NCI-H1092 treated with DMSO at 0.1 percent for 48 hours (cell line): ENCODE measurements around the gene KIF1A.
"Not testable (repeated sequence)": the region's sequence is repeated elsewhere in the genome, so short reads cannot be mapped to it uniquely, and the experiment has no call there.

Experiments
- DNase-seq: peaks from one replicate; lab custom pipeline; 2025; lab: John Stamatoyannopoulos, UW

KIF1A gene

DNA sequence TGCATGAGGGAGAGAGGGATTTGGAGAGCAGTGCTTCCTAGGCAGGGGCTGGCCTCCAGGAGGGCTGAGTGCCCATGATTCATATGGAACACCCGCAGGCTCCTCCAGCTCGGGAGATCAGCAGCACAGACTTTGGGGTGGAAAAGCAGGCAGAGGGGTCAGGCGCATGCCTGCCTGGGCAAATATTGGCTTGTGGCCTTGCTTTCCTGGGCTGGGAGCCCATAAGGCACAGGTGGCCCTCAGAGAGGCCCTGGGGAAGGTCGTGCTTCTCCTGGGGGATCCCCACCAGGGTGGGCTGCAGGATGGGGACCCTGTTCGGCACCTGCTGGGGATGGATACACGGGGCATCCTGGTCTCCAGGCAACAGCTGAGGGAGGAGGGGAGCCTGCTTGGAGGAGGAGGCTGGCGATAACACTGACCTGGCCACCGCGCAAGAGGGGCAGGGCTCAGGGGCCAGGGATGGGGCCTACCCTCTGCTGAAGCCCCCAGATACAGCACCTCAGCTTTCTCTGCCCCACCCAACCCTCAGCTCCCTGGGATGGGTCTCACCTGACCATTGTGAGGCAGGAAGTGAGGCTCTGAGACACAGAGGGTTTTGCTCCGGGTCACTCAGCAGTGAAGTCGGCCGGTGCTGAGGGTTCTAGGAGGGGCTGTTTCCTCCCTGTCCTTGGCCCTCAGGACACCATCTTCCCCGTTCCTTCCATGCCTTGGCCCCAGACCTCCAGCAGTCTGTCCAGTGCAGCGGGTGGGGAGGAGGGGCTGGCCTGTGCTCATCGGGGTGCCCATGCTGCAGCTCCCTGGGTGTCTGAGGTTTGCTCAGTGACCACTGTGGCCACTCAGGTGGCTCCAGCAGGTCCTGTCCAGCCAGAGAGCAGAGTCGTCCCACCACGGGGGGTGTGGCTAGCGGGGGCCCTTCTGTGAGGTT is 116.3 kb downstream of the KIF1A start:
- no peak for DNase-seq

DNA sequence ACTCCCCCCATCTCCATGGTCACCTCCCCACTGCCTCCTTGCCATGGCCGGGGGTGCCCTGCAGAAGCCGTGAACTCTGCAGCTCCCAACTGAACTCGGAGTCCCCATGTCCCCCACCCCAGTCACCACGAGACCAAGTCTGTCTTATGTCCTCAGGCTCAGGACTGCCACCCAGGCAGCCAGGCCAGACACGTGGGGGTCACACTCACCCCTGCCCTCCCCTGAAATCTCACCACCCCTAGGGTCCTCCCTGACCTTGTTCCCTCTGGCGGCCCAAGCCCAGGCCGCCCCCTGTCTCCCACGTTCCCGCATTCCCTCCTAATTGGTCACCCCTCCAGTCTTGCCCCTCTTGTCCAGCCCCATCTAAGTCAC is 117.4 kb downstream of the KIF1A start:
- DNase-seq, result no peak

DNA sequence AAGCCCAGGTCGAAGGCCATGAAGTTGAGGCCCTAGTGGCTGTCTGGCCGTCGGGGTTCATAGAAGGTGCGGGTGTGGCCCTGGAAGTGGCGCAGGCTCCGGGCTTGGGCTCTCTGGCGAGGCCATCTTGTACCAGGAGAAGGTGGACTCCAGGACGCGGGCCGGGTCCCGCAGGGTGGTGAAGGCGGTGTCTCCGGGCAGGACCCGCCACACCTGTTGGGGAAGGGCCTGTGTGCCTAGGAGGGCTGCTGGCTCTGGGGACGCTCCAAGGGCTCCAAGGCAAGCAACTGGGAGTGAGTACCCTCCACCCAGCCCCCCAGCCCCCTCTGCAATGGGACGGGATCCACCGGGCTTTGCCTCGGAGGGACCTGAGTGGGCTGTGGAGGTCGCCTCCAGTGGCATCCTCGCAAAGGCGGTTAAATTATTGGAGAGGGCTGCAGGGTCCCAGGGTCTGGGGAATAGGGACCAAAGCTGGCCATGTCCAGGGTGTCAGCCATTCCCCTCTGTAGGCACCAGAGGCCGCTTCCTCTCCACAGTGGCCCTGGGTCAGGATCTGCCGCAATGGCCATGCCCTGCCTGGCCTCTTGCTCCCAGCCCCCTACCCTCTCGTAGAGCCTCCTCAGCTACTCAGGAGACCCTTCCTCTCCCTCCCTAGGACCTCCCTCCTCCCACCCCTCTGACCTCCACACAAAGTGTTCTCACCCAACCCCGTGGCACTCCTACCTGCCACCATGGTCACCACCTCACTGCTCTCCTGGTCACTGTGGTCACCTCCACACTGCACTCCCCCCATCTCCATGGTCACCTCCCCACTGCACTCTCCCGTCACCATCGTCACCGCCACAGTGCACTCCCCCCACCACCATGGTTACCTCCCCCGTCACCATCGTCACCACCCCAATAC is 118.0 kb downstream of the KIF1A start:
- DNase-seq, result no peak

DNA sequence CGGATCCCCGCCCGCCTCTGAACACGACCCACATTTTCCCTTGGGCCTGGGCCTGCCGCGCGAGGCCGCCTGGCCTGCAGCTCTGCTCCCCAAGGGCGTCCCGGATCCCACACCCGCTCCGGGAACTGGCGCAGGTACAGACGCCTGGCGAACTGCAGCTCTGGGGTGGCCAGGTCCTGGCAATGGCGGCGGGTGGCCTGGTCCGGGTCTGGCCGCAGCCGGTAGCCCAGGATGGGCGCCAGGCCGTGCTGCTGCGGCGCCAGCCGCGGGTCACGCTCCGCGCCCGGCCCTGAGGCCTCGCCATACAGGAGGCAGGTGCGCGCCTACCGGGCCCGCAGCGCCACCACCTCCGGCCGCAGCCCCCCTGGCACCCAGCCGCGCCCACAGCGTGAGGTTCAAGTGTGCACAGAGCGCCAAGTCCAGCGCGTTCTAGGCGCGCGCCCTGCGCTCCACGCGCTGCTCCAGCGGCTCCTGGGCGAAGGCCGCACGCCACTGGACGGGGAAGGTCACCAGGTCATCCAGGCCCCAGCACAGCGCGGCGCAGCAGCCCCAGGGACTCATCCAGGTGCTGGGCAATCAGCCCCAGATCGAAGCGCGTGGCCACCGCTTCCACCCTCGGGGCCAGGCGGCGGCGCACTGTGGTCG is 118.8 kb downstream of the KIF1A start:
- DNase-seq, result no peak

DNA sequence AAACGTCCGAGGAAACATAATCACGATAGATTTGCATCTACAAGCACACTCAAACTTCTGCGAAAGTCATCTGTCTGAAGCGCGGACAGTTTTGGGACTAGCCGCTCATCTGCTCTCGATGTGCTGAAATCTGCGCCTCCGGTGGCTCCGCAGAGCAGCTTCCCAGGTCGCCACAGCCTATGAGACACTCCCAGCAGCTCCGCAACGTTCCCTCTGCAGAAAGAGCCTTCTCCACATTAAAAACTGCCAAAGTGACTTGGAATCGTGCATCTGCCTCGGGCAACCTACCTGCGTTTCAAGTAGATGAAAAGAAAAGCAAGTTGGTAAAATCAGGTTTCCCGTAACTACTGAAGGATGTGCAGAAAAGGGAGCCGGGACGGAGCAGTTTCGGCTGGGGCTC is 119.4 kb downstream of the KIF1A start:
- not testable (repeated sequence) for DNase-seq

DNA sequence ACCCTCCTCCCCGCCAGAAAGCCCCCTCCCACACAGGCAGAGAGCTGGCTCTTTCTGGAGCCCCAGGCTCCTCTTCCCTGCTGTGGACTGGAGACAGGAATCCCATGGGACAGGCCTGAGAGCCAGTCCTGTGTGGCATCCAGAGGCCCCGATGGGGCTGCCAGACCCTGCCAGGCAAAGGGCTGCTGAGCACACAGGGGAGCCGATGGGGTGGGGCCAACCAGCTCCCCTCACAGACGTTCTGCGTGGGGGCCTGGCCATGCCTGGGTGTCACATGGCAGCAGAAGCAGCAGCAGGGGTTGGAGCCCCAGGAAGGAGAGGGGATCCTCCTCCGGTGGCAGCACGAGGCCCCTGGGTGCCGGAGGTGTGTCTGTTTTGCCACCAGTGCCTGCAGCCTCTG is 120.2 kb downstream of the KIF1A start:
- not testable (repeated sequence) for DNase-seq

DNA sequence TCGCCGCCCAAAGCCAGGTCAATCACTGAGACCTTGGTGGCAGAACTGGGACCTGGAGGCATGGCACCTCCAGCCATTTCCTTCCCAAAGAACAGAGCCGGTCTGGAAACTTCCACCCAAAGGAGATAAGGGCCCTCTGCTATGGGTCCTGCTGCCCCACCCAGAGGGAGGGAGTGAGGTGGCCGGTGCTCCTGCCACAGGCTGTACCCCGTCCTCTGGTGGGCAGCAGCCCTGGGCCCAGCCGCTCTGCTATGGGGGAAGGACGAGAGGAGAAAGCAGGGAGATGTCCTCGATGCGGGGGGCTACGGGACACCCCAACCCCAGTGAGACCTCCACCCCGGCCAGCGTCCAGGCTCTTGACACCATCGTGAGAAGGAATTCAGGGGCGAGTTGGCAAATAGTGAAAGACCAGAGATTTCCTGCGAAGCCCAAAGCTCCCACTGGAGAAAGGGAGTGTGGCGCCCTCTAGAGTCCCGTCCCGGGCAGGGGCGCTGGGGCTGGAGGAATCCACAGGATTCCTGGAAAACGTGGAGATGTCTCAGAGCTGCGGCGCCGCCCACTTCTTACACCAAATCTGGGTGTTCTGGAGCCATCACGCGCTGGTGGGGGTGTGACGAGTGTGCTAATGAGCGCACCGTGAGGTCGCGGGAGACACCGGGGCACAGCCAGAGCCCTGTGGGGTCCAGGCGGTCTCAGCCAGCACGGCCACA is 121.0 kb downstream of the KIF1A start:
- not testable (repeated sequence) for DNase-seq

DNA sequence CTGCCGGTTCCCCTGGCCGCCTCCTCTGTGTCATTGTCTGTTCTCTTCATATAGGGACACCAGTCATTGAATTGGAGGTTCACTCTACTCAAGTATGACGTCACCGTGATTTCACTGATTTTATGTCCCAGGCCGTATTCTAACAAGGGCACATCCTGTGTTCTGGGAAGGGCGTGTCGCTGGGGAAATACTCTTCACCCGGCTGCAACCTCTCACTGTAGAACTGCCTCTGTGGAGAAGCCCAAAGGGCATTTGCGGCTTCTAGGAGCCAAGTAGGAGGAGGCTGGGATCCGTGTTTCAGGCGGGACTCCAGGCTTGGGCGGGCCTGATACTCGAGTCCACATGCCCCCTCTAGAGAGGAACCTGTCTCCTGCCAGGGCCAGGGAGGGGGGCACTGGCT is 123.5 kb downstream of the KIF1A start:
- not testable (repeated sequence) for DNase-seq

DNA sequence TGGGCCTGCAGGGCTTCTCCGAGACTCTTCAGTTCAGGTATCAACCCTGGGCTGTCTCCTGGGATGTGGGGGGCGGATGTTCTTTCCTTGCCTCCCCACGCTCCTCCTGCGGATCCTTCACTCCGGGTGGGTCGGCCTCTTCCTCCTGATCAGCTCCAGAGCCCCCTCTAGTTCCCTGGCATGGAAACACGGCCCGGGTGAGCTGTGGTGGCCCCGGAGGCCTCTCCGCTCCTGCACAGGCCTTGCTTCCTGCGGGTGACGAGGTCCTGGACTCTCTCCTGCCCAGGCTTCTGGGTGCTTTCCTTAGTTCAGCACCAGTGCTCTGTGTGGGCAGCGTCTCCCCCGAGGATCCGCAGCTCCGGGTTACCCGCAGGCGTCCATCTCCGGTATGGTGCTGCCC is 124.4 kb downstream of the KIF1A start:
- not testable (repeated sequence) for DNase-seq

DNA sequence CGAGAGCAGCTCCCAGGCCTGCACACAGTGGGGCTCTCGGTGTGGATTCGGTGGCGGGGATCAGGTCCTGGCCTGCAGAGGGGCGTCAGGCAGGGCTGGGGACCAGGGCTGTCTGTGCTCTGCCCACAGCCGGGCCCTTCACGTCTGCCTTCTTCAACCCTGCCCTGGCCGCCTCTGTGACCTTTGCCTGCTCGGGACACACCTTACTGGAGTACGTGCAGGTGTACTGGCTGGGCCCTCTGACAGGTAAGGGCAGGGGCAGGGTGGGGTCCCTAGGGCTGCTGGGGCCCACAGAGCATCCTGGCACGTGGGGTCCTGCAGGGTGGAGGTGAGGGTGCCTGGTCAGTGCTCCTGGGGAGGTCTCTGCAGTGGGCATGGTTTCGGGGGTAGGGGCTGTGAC is 125.7 kb downstream of the KIF1A start:
- not testable (repeated sequence) for DNase-seq

DNA sequence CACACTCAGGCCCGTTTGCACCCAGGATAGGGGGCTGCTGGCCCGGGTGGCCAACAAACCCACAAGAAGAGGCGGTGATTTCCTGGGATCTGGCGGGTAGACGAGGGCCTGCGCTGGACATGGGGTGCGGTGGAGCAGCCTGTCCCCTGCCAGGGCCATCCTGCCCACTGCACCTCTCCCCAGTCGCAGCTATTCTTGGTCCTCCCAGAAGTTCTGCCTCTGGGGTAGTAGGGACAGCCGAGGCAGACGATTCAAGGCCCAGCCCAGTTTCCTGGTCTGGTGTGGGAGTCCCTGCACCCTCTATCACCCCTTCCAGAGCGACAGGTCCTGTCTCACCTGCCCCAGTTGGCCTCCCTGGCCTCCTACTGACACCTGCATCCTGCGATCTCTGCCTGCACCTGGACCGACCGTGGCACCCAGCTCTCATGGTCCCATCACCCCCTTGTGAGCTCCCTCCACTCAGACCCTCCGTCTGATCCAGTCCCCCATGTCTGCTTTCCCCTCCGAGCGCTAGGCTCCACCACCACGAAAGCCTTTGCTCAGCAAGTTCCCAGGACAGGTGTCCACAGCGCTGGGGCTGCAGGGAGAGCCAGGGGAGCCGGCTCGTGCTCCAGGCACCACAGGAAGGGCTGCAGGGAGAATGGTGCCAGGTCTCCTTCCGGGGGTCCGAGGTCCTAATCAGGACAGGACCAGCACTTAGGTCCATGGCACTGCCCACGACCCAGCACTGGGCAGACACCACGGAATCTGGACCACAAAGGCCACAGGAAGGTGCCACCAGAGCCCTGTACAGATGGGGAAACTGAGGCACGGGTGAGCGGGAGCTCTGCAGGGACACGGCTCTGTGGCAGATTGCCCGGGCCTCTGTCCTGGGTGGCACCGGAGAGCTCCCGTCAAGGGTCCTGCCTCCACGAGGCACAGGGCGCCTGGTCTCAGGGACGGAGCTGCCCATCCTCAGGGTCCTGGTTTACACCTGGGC is 127.1 kb downstream of the KIF1A start:
- not testable (repeated sequence) for DNase-seq

DNA sequence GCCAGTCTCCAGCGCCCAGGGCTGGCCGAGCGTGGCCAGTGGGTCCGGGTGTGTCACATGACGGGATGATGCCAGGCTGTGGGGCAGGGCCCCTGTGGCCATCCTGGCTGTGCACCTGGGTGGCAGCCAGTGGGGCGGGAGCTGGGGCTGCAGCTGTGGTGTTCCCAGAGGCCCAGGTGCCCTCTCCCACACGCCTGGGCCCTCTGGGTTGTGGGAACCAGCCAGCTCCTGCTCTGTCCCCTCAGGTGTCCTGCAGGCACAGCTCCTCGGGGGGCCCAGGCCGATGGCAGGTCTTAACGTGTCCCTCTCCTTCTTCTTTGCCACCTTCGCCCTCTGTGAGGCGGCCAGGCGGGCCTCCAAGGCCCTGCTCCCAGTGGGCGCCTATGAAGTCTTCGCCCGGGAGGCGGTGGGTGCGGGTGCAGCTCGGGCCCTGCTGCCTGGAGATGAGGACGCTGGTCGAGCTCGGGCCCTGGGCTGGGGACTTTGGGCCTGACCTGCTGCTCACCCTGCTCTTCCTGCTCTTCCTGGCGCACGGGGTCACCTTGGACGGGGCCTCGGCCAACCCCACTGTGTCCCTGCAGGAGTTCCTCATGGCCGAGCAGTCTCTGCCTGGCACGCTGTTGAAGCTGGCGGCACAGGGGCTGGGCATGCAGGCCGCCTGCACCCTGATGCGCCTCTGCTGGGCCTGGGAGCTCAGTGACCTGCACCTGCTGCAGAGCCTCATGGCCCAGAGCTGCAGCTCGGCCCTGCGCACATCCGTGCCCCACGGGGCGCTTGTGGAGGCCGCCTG is 128.2 kb downstream of the KIF1A start, which contains the start of gene AQP12A:
Gene AQP12A, plus strand, starts transcription at position 236 of the 790 bp plus-strand sequence. Its CDS starts 48 bp downstream, at position 284.
- not testable (repeated sequence) for DNase-seq

DNA sequence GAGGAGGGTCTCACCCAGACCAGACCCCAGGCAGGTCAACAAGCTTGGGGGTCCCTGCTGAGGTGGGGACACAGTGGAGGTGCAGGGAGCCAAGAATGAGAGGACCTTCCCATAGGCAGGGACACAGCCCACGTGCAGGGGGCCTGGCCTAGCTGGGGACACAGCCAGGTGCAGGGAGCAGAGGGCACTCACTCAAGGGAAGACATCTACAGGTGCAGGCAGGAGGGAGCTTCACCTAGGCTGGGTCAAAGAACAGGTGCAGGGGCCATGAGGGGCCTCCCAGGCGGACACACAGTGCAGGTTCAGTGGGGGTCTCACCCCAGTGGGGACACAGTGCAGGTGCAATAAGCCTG is 129.0 kb downstream of the KIF1A start:
- DNase-seq, result not testable (repeated sequence)

DNA sequence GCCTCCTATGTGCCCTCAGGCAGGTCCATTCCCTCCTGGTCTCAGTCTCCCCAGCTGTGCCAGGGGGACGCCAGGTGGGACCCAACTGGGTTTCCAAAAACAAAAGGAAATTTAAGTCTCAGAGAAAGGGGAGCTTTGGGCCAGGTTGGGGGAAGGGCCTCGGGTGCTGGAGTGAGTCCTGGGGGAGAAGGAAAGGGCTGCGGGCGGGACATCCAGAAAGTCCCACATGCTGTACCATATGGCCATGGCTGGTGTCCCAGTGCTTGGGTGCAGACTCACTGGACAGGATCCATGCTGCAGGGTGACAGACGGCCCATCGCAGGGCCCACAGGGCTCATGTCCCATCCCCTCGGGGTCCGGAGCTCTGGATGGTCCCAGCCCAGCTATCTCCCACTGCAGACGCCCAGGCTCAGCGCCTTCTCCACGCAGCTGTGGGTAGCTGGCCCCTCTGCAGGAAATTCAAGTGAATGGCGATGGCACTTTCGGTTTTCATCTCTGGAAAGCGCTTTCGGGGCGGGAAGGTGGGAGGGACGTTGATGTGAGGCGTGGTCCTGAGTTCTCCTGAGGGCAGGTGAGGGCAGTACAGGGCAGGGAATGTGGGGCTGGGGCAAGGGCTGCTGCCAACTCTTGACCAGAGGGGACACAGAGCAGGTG is 129.5 kb downstream of the KIF1A start:
- DNase-seq, result not testable (repeated sequence)

DNA sequence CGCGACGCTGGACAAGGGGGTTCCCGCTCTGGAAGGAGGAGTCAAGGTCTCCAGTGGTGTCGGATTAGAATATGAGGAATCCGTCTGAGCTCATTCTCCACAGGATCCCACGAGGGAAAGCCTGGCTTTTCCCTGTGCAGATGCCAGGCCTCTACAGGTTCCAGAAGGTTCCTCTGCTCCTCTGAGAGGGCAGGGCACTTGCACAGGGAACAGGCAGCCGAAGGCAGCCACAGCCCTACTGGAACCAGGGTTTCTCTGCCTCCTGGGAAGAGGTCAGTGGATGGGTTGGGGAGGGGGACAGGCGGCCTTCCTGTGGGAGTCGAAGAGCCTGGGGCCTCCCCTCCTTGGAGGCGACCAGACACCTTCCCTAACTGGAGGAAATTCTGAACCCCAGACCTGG is 130.0 kb downstream of the KIF1A start:
- no peak for DNase-seq

DNA sequence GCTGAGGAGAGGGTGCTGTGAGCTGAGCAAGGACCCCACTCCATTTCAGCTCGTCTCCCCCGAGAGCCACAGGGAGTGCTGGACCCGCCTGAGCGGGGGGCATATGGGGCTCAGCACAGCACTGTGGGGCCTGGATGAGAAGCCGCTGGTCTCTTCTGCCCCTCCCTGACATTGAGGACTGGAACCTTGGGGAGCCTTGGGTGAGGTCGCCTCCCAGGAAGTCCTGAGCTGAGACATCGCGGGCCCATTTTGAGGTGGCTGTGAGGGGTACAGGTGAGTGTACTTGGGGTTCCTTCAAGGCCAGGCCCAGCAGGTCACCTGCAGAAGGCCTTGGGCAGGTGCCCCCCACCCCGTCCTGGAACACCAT is 131.5 kb downstream of the KIF1A start:
- no peak for DNase-seq

DNA sequence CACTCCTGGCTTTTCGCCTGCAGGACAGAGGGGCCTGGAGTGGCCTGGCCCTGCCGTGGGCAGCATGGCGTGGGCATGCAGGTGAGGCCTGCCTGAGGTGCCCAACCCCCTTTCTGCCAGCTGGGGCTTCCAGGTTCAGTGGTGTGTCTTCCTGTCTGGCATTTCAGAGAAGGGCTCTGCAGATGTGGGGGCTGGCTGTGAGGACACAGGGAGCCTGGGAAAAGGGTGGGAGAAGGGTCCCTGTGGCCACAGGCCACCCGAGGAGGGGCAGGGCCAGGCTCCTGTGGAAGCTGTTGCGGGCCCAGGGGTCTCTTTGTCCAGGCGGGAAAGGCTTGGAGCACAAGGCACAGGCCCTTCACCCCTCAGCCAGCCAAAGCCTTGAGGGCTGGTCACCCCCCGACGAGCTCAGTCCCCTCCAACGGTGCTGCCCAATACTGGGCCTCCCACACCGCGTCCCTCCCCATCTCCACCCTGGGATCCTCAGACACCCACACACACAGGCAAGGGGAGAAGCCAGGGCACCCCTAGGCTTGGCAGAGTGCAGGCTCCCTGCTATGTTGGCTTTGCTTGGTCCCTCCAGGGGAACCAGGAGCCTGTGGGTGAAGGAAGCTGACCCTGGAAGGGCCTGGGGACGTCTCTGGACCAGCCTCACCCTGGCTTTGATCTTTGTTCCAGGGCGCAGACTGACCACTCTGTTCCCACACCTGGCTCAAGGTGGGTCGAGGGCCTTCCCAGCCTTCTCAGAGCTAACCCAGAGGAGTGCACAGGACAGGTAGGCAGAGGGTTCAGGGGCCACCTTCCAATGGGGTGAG is 132.1 kb downstream of the KIF1A start:
- no peak for DNase-seq

DNA sequence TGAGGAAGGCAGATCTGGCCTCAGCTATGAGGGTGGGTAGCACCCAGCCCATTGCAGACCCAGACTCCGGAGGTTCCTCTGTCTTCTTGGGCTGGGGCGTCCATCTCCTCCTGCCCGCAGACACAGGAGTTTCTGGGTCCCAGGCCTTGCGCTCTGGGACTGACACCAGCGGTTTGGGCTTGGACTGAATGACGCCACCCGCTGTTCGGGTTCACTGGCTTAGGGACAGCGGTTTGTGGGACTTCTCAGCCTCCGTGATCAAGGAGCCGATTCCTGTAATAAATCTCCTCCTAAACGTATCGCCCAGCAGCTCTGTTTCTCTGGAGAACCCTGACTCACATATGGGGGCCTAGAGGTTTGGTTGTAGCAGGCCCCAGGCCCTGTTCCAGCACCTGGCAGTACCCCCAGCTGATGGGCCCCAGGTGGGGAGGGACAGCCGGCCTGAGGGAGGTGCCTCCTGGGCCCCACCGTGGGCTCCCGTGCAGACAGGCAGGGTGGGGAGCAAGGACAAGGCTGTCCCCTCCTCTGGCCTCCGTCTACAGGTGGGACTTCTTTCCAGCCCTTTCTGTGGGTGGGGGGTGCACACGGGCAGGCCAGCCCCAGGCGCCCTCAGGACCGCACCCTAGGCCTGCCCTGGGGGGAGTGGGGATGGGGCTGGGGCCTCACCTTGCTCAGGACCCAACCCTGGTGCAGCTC is 132.8 kb downstream of the KIF1A start:
- DNase-seq, result no peak
